GM12878 (cell line): ENCODE measurements around the gene LEUTX. TPM values are rescaled to one million over a fixed set of nuclear protein-coding genes. Genes with fewer than 3 reads are reported as not detected.

Source experiments
- ATAC-seq: fragments of 200-7000 bp; cut with Tn5 transposase; 3 replicates; pipeline ENCODE4 v1.9.1; 2020; ENCODE audit warnings: mild to moderate bottlenecking, moderate library complexity
- BruUV-seq: library from RNA; stranded (reverse); fragments of 400-500 nt; replicated peaks from 2 replicates; lab custom pipeline; 2021; lab: Mats Ljungman, UMichigan
- CTCF ChIA-PET: fragments of 300-600 bp; sonication (Branson Sonifier 250); formaldehyde crosslinking; extraction: SDS; loops from one replicate; lab custom pipeline; 2021; ENCODE audit warnings: inconsistent platforms; lab: Yijun Ruan, JAX
- POLR2A ChIA-PET: fragments of 350-600 bp; formaldehyde crosslinking; extraction: SDS; loops from one replicate; lab custom pipeline; 2021; ENCODE audit warnings: inconsistent platforms; lab: Charles Lee
- RAD21 ChIA-PET: fragments of 300-600 bp; sonication (Branson Sonifier 250); formaldehyde crosslinking; loops from one replicate; lab custom pipeline; 2023; ENCODE audit warnings: antibody characterized with exemption; ENCODE audit not compliant: unreplicated experiment; lab: Charles Lee
- SMC1A ChIA-PET: fragments of 300-600 bp; sonication (Branson Sonifier 250); formaldehyde crosslinking; loops from one replicate; lab custom pipeline; 2023; ENCODE audit not compliant: unreplicated experiment, uncharacterized antibody; lab: Charles Lee
- DNase-seq: peaks from one replicate; pipeline ENCODE4 v3.0.0-alpha.2; 2011; ENCODE audit warnings: low read depth, low spot score
- FAIRE-seq: peaks from 3 replicates; lab custom pipeline; 2011; peaks lifted over from hg19 to GRCh38; lab: Jason Lieb, UNC
- H2AFZ ChIP-seq: 2 replicates; pipeline ENCODE4 v1.6.0; 2011; ENCODE audit warnings: low read depth, low read length, control low read depth; ENCODE audit not compliant: control insufficient read depth
- H3K27ac ChIP-seq: 2 replicates; pipeline ENCODE4 v1.5.1; 2011; ENCODE audit warnings: control low read depth; ENCODE audit not compliant: control insufficient read depth, insufficient read depth
- H3K27me3 ChIP-seq, 2 experiments: replicated peaks in 1 of 2; 2 replicates each; pipeline versions ENCODE4 v1.6.0 to v1.6.1; 2011; ENCODE audit warnings: low read length in 1 of 2; ENCODE audit not compliant: control insufficient read depth in 2 of 2, insufficient read depth in 2 of 2
- H3K36me3 ChIP-seq, 2 experiments: 2 replicates each; pipeline ENCODE4 v1.5.1; 2011; ENCODE audit warnings: low read length in 1 of 2; ENCODE audit not compliant: control insufficient read depth in 2 of 2, insufficient read depth in 2 of 2
- H3K4me1 ChIP-seq: 2 replicates; pipeline ENCODE4 v1.6.1; 2011; ENCODE audit warnings: mild to moderate bottlenecking, low read length, moderate library complexity, mixed read lengths; ENCODE audit not compliant: control insufficient read depth, insufficient read depth
- H3K4me2 ChIP-seq: 2 replicates; pipeline ENCODE4 v1.6.0; 2011; ENCODE audit warnings: control low read depth; ENCODE audit not compliant: control insufficient read depth, insufficient read depth
- H3K4me3 ChIP-seq: fragments of 200-600 bp; sonication (generic); 2 replicates; pipeline ENCODE4 v1.5.1; 2016
- H3K79me2 ChIP-seq: 2 replicates; pipeline ENCODE4 v1.6.0; 2011; ENCODE audit warnings: low read length; ENCODE audit not compliant: control insufficient read depth, insufficient read depth
- H3K9ac ChIP-seq: 2 replicates; pipeline ENCODE4 v1.8.0; 2011; ENCODE audit warnings: low read length, control low read depth, mixed read lengths; ENCODE audit not compliant: control insufficient read depth, insufficient read depth
- H3K9me3 ChIP-seq: replicated peaks from 3 replicates; pipeline ENCODE4 v1.5.1; 2011; ENCODE audit warnings: mild to moderate bottlenecking, low read length; ENCODE audit not compliant: control insufficient read depth, insufficient read depth
- H4K20me1 ChIP-seq: 2 replicates; pipeline ENCODE4 v1.6.0; 2011; ENCODE audit not compliant: control insufficient read depth, insufficient read depth
- BCL3 ChIP-seq: IDR thresholded peaks from 2 replicates; pipeline ENCODE4 v1.6.1; 2011; ENCODE audit warnings: borderline replicate concordance, low read depth, mild to moderate bottlenecking, moderate library complexity, low read length; ENCODE audit not compliant: insufficient read depth, poor library complexity, severe bottlenecking
- BCLAF1 ChIP-seq: fragments of 450-650 bp; IDR thresholded peaks from 2 replicates; pipeline ENCODE4 v1.6.1; 2017; ENCODE audit warnings: antibody characterized with exemption, mild to moderate bottlenecking, moderate library complexity
- CEBPB ChIP-seq, 2 experiments: fragments of 150-350 bp in 1 of 2; IDR thresholded peaks; 2 replicates each; pipeline ENCODE4 v1.6.1; 2012 to 2014; ENCODE audit warnings: low read depth in 2 of 2, low read length in 2 of 2, borderline replicate concordance in 1 of 2, inconsistent platforms in 1 of 2
- CREB1 ChIP-seq: IDR thresholded peaks from 2 replicates; pipeline ENCODE4 v1.6.1; 2012; ENCODE audit warnings: low read depth, mild to moderate bottlenecking, inconsistent platforms
- FOS ChIP-seq: IDR thresholded peaks from 3 replicates; pipeline ENCODE4 v1.6.1; 2011; ENCODE audit warnings: borderline replicate concordance; ENCODE audit not compliant: insufficient read length; ENCODE audit errors: extremely low read depth
- FOXK2 ChIP-seq: fragments of 450-650 bp; IDR thresholded peaks from 2 replicates; pipeline ENCODE4 v1.6.1; 2017; ENCODE audit warnings: mild to moderate bottlenecking, moderate library complexity
- HDAC6 ChIP-seq: fragments of 200-600 bp; sonication (generic); IDR thresholded peaks from one replicate; pipeline ENCODE4 v1.8.0; 2017; ENCODE audit warnings: antibody characterized with exemption; ENCODE audit not compliant: unreplicated experiment
- HSF1 ChIP-seq: fragments of 150-350 bp; IDR thresholded peaks from 2 replicates; pipeline ENCODE4 v1.6.1; 2014; ENCODE audit warnings: mild to moderate bottlenecking, low read depth, low read length
- LARP7 ChIP-seq: fragments of 450-650 bp; IDR thresholded peaks from 2 replicates; pipeline ENCODE4 v1.6.1; 2017; ENCODE audit warnings: mild to moderate bottlenecking
- MEF2B ChIP-seq: fragments of 450-650 bp; IDR thresholded peaks from 2 replicates; pipeline ENCODE4 v1.6.1; 2018; ENCODE audit warnings: mild to moderate bottlenecking, moderate library complexity; ENCODE audit not compliant: partially characterized antibody, poor library complexity, severe bottlenecking
- MLLT1 ChIP-seq: fragments of 450-650 bp; IDR thresholded peaks from 2 replicates; pipeline ENCODE4 v1.6.1; 2016; ENCODE audit warnings: mild to moderate bottlenecking
- PKNOX1 ChIP-seq: fragments of 450-650 bp; IDR thresholded peaks from 2 replicates; pipeline ENCODE4 v1.6.1; 2016; ENCODE audit warnings: mild to moderate bottlenecking
- RBBP5 ChIP-seq: fragments of 200-600 bp; sonication (generic); conservative IDR thresholded peaks from 2 replicates; pipeline ENCODE4 v1.6.1; 2016
- STAT1 ChIP-seq: fragments of 450-650 bp; conservative IDR thresholded peaks from 2 replicates; pipeline ENCODE4 v1.6.1; 2014; ENCODE audit warnings: antibody characterized with exemption, mild to moderate bottlenecking
- YY1 ChIP-seq: IDR thresholded peaks from 2 replicates; pipeline ENCODE4 v1.6.1; 2011; ENCODE audit warnings: low read depth, mild to moderate bottlenecking, low read length
- WGBS: methylation state at CpG from one replicate; pipeline ENCODE4 v1.1.6; 2016; ENCODE audit warnings: low lambda C conversion rate; ENCODE audit not compliant: insufficient replicate concordance, insufficient coverage; ENCODE audit errors: missing lambda C conversion rate; 5-methylcytosine and 5-hydroxymethylcytosine counted together
- in situ Hi-C: fragments of 300-500 bp; cut with MboI; formaldehyde crosslinking; loops from 9 replicates; pipeline ENCODE4 v1.14.3; 2018; ENCODE audit warnings: mixed read lengths
- intact Hi-C: fragments of 100-400 bp; cut with micrococcal nuclease; formaldehyde crosslinking; loops from one replicate; pipeline ENCODE4 v1.14.2; 2022; ENCODE audit not compliant: unreplicated experiment
- polyA plus RNA-seq, 11 experiments: library from polyadenylated mRNA; depleted of rRNA in 4 of 11; unstranded in 6 of 11; stranded (reverse) in 5 of 11; fragments of >200 nt; fragmentation: Nextera tagmentation in 4 of 11; fragmentation: Illumina TruSeq in 1 of 11; extraction: Ambion mirVana in 4 of 11; extraction: Trizol in 1 of 11; gene quantifications; 1 replicate in 1 of 11; 2 replicates in 10 of 11; pipeline versions ENCODE4 v1.2.1 to v1.2.3, GENCODE V29; 2011 to 2016; ENCODE audit warnings: inconsistent platforms in 2 of 11, missing spikeins in 2 of 11, low read depth in 1 of 11
- total RNA-seq, 4 experiments: library from RNA; depleted of rRNA in 3 of 4; stranded (reverse); fragments of >200 nt in 3 of 4; fragmentation: Illumina TruSeq in 1 of 4; extraction: Trizol in 1 of 4; gene quantifications; 2 replicates each; pipeline versions ENCODE4 v1.2.1 to v1.2.3, GENCODE V29; 2013 to 2021

LEUTX gene
- total and polyA plus RNA-seq, 10 of the 15 experiments (the other 5 are each of a cell fraction or from before 2014, with no cell fraction given) = 0.29 to 0.46 (median 0.40) TPM; not detected in 4

- peaks cover 20% of the 10 kb centered on the region for H3K4me1 ChIP-seq
- no peaks in the 10 kb centered on the region for H3K27me3 ChIP-seq
- no peak overlapping the region; the same call in 1 of the 2 replicates for H2AFZ ChIP-seq
- ChIA-PET CTCF (interaction anchor here (1.5 kb wide), 1 partner anchor 147 kb away, joined by 4 read pairs; the partner anchor contains the start of gene PSMC4), RAD21 (interaction anchor here (1.1 kb wide), 1 partner anchor 21 kb away, joined by 3 read pairs; no protein-coding TSS in a partner anchor), POLR2A (interaction anchor here (0.6 to 2.1 kb wide), 2 partner anchors 10 to 28 kb away, joined by 5 to 10 read pairs; no protein-coding TSS in a partner anchor), SMC1A (no interaction called here)
- peak overlapping the region; percentile 81 for H3K4me3 ChIP-seq
- H3K27ac ChIP-seq = peak overlapping the region; percentile 53; the same call in 1 of the 2 replicates
- H3K9me3 ChIP-seq = no peaks in the 10 kb centered on the region
- peak overlapping the region; percentile 93 for H3K4me2 ChIP-seq
- peak overlapping the region; percentile 80 for H3K9ac ChIP-seq
- H4K20me1 ChIP-seq = no peaks in the 10 kb centered on the region
- in situ Hi-C loops (no loop called here), intact Hi-C loops (no loop called here)
- 67% methylated on average over 7 of the region's 7 CpGs for WGBS
- no peak for ATAC-seq
- FAIRE-seq = no peak
- no peak for DNase-seq
- no TSS peak for BruUV-seq
- H3K79me2 ChIP-seq = peaks cover 6% of the 10 kb centered on the region
- H3K36me3 ChIP-seq = peaks cover 6% of the 10 kb centered on the region in 2 experiments; a peak in 3 of 4 replicates
- TF ChIP-seq BCLAF1 (no peak), MEF2B (no peak), CREB1 (no peak), BCL3 (no peak), RBBP5 (no peak), FOXK2 (no peak), CEBPB (IDR thresholded peaks at IDR 0.05; ENCODE audit: borderline replicate concordance in 1 of 2, low read depth in 2 of 2, low read length in 2 of 2) (no peak), HSF1 (no peak), HDAC6 (no peak), PKNOX1 (no peak), YY1 (no peak), FOS (no peak), MLLT1 (no peak), LARP7 (no peak), STAT1 (no peak)
These were observed 45.0 kb downstream of the LEUTX start for GRCh38 chr19:39823686-39824085.
